ENCODE measurements around the gene THSD7A. TPM values are rescaled to one million over a fixed set of nuclear protein-coding genes. Genes with fewer than 3 reads are reported as not detected.

THSD7A gene
- total RNA-seq, 1 donor from 2014 or later: 14.3 TPM

GRCh38 chr7:11587048-11587447 is 244.9 kb downstream of the THSD7A start:
- TF ChIP-seq CTCF (conservative IDR thresholded peaks at IDR 0.05): no peak
- Mint-ChIP-seq H3K27me3 (no peaks in the 10 kb centered on the region), H3K4me3 (no peak overlapping the region), H3K4me1 (ENCODE audit: unreplicated experiment) (no peaks in the 10 kb centered on the region), H3K36me3 (no peaks in the 10 kb centered on the region), H3K9me3 (no peaks in the 10 kb centered on the region), H3K27ac (no peak overlapping the region)
- no peak for DNase-seq (ENCODE audit: extremely low spot score, unreplicated experiment)

DNA sequence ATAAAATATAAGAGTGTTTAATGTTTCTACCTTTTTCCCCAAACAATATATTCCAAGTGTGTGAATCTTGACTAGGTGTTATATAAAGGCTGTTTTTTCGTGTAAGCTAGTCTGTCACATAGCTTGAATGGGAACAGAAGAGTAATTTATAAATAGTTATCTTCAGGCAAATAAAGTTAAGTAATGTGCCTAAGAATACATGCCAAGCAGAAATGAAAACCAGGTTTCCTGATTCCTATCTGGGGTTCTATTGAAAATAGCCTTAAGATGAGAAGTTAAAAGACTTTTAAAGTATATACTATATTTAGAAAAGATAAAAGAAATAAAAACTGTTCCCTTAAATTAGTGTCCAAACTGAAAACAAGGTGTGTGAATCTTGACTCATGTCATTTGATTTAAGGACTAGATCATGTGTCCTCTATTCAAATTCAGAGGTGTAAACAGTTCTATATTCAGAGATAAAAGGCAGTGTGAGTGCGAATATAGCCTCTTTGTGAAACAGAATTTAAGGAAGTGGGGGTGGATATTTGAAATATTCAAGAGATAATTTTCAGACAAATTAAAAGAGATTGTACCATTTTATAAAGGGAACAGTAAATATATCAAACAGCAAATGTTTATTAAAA is 247.5 kb downstream of the THSD7A start:
- Mint-ChIP-seq H3K27me3 (no peaks in the 10 kb centered on the region), H3K36me3 (no peaks in the 10 kb centered on the region), H3K4me3 (no peak overlapping the region), H3K27ac (no peak overlapping the region), H3K9me3 (no peaks in the 10 kb centered on the region), H3K4me1 (ENCODE audit: unreplicated experiment) (no peaks in the 10 kb centered on the region)
- TF ChIP-seq CTCF (conservative IDR thresholded peaks at IDR 0.05): no peak
- no peak for DNase-seq (ENCODE audit: extremely low spot score, unreplicated experiment)

- Mint-ChIP-seq H3K4me3 (no peak overlapping the region), H3K27me3 (no peaks in the 10 kb centered on the region), H3K4me1 (ENCODE audit: unreplicated experiment) (no peaks in the 10 kb centered on the region), H3K36me3 (no peaks in the 10 kb centered on the region), H3K27ac (no peak overlapping the region), H3K9me3 (no peaks in the 10 kb centered on the region)
- no peak for DNase-seq (ENCODE audit: extremely low spot score, unreplicated experiment)
- TF ChIP-seq CTCF (conservative IDR thresholded peaks at IDR 0.05): no peak
Observed at GRCh38 chr7:11579141-11579540, 252.9 kb downstream of the THSD7A start.

GRCh38 chr7:11576310-11576709 is 255.7 kb downstream of the THSD7A start:
- no peaks in the 10 kb centered on the region for H3K4me1 Mint-ChIP-seq (ENCODE audit: unreplicated experiment)

DNA sequence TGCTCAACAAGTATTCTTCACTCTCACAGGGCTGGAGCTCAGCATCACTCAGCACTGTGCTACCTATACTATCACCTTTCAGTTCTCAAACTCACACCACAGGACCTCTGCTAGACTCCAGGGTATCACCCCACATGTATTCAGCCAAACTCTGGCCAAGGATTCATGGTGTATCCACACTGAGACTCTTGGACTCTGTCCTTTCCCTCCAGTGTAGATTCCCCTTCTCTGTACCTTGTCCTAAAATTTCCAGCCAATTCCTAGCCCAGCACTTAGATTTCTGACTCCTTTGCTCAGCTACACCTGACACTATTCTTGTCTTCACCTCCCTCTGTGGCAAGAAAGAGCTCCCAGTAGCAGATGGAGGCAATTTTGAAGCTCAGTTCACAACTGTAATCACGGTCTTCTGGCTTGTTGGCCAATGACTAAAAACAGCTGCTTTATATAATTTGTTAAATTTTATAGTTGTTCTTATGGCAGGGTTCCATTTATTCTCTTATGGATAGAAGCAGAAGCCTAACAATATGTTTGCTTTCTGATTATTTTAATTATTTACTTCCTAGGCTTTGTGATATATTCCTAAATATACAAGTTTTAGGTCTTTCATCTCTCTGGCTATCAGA is 258.8 kb downstream of the THSD7A start:
- H3K27me3 Mint-ChIP-seq: no peaks in the 10 kb centered on the region

More at GRCh38 chr7:11576310-11576709, 255.7 kb downstream of the THSD7A start:
- H3K27me3 Mint-ChIP-seq: no peaks in the 10 kb centered on the region
- TF ChIP-seq CTCF (conservative IDR thresholded peaks at IDR 0.05): no peak
- H3K27ac Mint-ChIP-seq: no peak overlapping the region
- H3K4me3 Mint-ChIP-seq: no peak overlapping the region
- H3K36me3 Mint-ChIP-seq: no peaks in the 10 kb centered on the region
- H3K9me3 Mint-ChIP-seq: no peaks in the 10 kb centered on the region
- DNase-seq (ENCODE audit: extremely low spot score, unreplicated experiment): no peak

More for the DNA sequence above, 258.8 kb downstream of the THSD7A start:
- Mint-ChIP-seq H3K4me3 (no peak overlapping the region), H3K27ac (no peak overlapping the region), H3K36me3 (no peaks in the 10 kb centered on the region), H3K9me3 (no peaks in the 10 kb centered on the region), H3K4me1 (ENCODE audit: unreplicated experiment) (peaks cover 5% of the 10 kb centered on the region)
- no peak for TF ChIP-seq CTCF (conservative IDR thresholded peaks at IDR 0.05)
- DNase-seq (ENCODE audit: extremely low spot score, unreplicated experiment): no peak

All from type B pancreatic cell (in vitro differentiated cells).